ENCODE results near the gene TSR3. TPM values are rescaled to one million over a fixed set of nuclear protein-coding genes. Genes with fewer than 3 reads are reported as not detected.

The TSR3 gene
- total and polyA plus RNA-seq, 2 of the 13 experiments (the other 11 are each of a cell fraction or from before 2014, with no cell fraction given), result 24.2 to 51.0 TPM

DNA sequence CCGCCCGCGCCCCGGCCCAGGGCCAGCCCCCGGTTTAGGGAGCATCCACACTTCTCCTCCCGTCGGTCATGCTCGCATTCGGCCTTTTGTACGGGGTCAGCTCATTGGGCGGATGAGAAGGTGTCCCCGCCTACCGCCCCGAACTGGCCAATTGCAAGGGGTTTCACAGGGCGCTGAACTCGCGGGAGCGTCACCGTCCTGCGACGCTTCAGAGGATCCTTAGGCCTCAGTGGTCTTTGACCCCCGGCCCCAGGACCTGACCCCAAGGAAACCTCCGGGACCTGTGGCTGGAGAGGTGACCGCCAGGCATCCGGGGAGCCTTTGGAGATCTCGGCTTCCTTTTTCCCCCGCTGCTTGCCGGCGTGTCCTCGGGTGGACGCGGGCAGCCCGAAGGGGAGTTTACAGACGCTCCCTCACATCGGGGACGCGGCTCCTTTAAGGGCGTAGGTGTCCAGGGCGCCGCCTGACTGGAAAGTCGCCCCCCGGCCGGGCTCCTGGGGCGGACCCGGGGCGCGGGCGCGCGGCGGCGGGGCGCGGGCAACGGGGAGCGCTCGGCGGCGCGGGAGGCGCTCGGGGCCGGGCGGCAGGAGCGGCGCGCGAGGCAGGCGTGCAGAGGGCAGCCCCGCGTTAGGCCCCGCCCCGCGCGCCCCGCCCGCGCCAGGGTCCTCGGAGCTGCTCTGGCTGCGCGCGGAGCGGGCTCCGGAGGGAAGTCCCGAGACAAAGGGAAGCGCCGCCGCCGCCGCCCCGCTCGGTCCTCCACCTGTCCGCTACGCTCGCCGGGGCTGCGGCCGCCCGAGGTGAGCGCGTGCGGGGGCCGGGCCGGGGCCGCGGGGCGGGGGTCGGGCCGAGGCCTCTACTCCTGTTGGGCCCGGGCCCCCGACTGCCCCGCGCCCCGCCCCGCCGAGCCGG, 42.4 kb downstream of the TSR3 start, which contains the start of gene UBE2I (continued):
- TF ChIP-seq NPAS2 (CRISPR knock-in tag; IDR thresholded peaks at IDR 0.05; ENCODE audit: borderline replicate concordance) (no peak), TCF12 (IDR thresholded peaks at IDR 0.05) (no peak), TCF12 (CRISPR knock-in tag; IDR thresholded peaks at IDR 0.05) (no peak), ZNF326 (CRISPR knock-in tag; IDR thresholded peaks at IDR 0.05; ENCODE audit: borderline replicate concordance) (no peak), ZNF343 (CRISPR knock-in tag; IDR thresholded peaks at IDR 0.05) (0 out of 2 replicates have a peak, but pooled peaks have one; percentile 41), SRF (IDR thresholded peaks at IDR 0.05; ENCODE audit: low read depth, low read length) (no peak), ZNF446 (CRISPR knock-in tag; IDR thresholded peaks at IDR 0.05) (peak; percentile 86; the same call in 1 of the 2 replicates), FOSL2 (CRISPR knock-in tag; IDR thresholded peaks at IDR 0.05) (no peak; the same call in none of the 2 replicates), MAZ (IDR thresholded peaks at IDR 0.05; ENCODE audit: borderline replicate concordance, low read depth, low read length) (peak; percentile 19; the same call in 1 of the 2 replicates), MAZ (CRISPR knock-in tag; IDR thresholded peaks at IDR 0.05; ENCODE audit: low read depth) (peak; percentile 70)
- TF ChIP-seq, protein P1, sequence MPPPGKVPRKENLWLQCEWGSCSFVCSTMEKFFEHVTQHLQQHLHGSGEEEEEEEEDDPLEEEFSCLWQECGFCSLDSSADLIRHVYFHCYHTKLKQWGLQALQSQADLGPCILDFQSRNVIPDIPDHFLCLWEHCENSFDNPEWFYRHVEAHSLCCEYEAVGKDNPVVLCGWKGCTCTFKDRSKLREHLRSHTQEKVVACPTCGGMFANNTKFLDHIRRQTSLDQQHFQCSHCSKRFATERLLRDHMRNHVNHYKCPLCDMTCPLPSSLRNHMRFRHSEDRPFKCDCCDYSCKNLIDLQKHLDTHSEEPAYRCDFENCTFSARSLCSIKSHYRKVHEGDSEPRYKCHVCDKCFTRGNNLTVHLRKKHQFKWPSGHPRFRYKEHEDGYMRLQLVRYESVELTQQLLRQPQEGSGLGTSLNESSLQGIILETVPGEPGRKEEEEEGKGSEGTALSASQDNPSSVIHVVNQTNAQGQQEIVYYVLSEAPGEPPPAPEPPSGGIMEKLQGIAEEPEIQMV (CRISPR knock-in tag; IDR thresholded peaks at IDR 0.05; ENCODE audit: low read depth), result peak; percentile 73
- TF ChIP-seq, protein P2, sequence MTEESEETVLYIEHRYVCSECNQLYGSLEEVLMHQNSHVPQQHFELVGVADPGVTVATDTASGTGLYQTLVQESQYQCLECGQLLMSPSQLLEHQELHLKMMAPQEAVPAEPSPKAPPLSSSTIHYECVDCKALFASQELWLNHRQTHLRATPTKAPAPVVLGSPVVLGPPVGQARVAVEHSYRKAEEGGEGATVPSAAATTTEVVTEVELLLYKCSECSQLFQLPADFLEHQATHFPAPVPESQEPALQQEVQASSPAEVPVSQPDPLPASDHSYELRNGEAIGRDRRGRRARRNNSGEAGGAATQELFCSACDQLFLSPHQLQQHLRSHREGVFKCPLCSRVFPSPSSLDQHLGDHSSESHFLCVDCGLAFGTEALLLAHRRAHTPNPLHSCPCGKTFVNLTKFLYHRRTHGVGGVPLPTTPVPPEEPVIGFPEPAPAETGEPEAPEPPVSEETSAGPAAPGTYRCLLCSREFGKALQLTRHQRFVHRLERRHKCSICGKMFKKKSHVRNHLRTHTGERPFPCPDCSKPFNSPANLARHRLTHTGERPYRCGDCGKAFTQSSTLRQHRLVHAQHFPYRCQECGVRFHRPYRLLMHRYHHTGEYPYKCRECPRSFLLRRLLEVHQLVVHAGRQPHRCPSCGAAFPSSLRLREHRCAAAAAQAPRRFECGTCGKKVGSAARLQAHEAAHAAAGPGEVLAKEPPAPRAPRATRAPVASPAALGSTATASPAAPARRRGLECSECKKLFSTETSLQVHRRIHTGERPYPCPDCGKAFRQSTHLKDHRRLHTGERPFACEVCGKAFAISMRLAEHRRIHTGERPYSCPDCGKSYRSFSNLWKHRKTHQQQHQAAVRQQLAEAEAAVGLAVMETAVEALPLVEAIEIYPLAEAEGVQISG (CRISPR knock-in tag; IDR thresholded peaks at IDR 0.05), result no peak; the same call in 1 of the 2 replicates
- TF ChIP-seq, protein P3, sequence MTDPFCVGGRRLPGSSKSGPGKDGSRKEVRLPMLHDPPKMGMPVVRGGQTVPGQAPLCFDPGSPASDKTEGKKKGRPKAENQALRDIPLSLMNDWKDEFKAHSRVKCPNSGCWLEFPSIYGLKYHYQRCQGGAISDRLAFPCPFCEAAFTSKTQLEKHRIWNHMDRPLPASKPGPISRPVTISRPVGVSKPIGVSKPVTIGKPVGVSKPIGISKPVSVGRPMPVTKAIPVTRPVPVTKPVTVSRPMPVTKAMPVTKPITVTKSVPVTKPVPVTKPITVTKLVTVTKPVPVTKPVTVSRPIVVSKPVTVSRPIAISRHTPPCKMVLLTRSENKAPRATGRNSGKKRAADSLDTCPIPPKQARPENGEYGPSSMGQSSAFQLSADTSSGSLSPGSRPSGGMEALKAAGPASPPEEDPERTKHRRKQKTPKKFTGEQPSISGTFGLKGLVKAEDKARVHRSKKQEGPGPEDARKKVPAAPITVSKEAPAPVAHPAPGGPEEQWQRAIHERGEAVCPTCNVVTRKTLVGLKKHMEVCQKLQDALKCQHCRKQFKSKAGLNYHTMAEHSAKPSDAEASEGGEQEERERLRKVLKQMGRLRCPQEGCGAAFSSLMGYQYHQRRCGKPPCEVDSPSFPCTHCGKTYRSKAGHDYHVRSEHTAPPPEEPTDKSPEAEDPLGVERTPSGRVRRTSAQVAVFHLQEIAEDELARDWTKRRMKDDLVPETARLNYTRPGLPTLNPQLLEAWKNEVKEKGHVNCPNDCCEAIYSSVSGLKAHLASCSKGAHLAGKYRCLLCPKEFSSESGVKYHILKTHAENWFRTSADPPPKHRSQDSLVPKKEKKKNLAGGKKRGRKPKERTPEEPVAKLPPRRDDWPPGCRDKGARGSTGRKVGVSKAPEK (CRISPR knock-in tag; IDR thresholded peaks at IDR 0.05; ENCODE audit: borderline replicate concordance), result no peak
